Activated B cell treated with CpG ODN at 0.5 μM for 24 hours (primary cell): ENCODE data around the gene ADARB2. TPM values are rescaled to one million over a fixed set of nuclear protein-coding genes. Genes with fewer than 3 reads are reported as not detected.
A peak's percentile ranks its signal among the peaks of the same experiment; 100 is the strongest.

Source experiments
- ATAC-seq: fragments of 200-7000 bp; cut with Tn5 transposase; one replicate; pipeline ENCODE4 v1.10.0; 2021; ENCODE audit warnings: low read depth, mild to moderate bottlenecking, moderate library complexity
- CTCF ChIA-PET: fragments of 350-600 bp; sonication (Branson Sonifier 250); formaldehyde crosslinking; loops from one replicate; lab custom pipeline; 2021; ENCODE audit warnings: antibody characterized with exemption; lab: Charles Lee
- POLR2A ChIA-PET: fragments of 350-600 bp; sonication (Branson Sonifier 250); formaldehyde crosslinking; loops from one replicate; lab custom pipeline; 2021; ENCODE audit warnings: antibody characterized with exemption; lab: Charles Lee
- DNase-seq: peaks from one replicate; pipeline ENCODE4 v3.0.0; 2022
- H3K27ac Mint-ChIP-seq: one replicate; pipeline ENCODE4 v1.8.0; 2020; ENCODE audit warnings: mixed read lengths
- H3K27me3 Mint-ChIP-seq: one replicate; pipeline ENCODE4 v1.8.0; 2021; ENCODE audit warnings: mixed read lengths
- H3K36me3 Mint-ChIP-seq: one replicate; pipeline ENCODE4 v1.8.0; 2021; ENCODE audit warnings: low read depth, mixed read lengths
- H3K4me1 Mint-ChIP-seq: one replicate; pipeline ENCODE4 v1.8.0; 2021; ENCODE audit warnings: mixed read lengths
- H3K4me3 Mint-ChIP-seq: one replicate; pipeline ENCODE4 v1.8.0; 2020; ENCODE audit warnings: mild to moderate bottlenecking, mixed read lengths
- H3K9me3 Mint-ChIP-seq: one replicate; pipeline ENCODE4 v1.8.0; 2020; ENCODE audit warnings: mixed read lengths
- intact Hi-C: fragments of 100-400 bp; cut with micrococcal nuclease; formaldehyde crosslinking; loops from one replicate; pipeline ENCODE4 v1.15.1; 2024
- total RNA-seq: library from RNA; stranded (reverse); gene quantifications from 2 replicates; pipeline ENCODE4 v1.2.3, GENCODE V29; 2022
- TF ChIP-seq, protein P1 (sequence below): fragments of 200-600 bp; IDR thresholded peaks from one replicate; pipeline ENCODE4 v1.8.0; 2022; ENCODE audit warnings: antibody characterized with exemption, mild to moderate bottlenecking

Gene ADARB2
- total RNA-seq, 1 donor from 2014 or later = 0.11 TPM

DNA sequence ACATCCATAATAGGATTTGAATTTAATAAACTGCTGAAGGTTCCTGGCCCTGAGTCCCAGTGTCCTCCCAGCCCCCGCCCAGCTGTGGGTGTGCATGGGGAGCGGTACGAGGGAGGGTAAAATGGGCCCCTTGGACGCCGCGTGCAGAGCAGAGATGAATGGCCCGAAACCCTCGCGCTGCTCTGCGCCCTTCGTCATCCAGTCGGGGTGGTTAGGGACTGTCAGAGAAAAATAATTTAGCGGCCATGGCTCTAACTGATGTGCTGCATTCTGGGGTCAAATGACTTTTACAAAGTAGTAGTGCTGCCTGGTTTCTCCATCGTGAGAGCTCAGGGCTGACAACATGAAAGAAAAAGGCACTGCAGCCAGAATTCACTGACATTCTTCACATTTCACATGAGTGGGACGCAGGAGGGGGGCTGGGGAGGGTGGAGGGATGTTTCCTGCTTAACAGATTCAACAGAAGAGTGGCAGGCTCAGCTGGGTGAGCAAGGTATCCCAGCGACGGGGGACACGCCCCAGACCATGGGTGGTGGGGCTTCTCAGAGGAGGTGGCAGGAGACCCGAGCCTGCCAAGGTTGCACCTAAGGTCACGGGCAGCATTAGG lies 376.7 kb downstream of the ADARB2 start:
- intact Hi-C loops = no loop called here
- ChIA-PET CTCF (interaction anchor here (1.2 kb wide), 1 partner anchor 8 kb away, joined by 5 read pairs; no protein-coding TSS in a partner anchor), POLR2A (no interaction called here)
- TF ChIP-seq, protein P1, sequence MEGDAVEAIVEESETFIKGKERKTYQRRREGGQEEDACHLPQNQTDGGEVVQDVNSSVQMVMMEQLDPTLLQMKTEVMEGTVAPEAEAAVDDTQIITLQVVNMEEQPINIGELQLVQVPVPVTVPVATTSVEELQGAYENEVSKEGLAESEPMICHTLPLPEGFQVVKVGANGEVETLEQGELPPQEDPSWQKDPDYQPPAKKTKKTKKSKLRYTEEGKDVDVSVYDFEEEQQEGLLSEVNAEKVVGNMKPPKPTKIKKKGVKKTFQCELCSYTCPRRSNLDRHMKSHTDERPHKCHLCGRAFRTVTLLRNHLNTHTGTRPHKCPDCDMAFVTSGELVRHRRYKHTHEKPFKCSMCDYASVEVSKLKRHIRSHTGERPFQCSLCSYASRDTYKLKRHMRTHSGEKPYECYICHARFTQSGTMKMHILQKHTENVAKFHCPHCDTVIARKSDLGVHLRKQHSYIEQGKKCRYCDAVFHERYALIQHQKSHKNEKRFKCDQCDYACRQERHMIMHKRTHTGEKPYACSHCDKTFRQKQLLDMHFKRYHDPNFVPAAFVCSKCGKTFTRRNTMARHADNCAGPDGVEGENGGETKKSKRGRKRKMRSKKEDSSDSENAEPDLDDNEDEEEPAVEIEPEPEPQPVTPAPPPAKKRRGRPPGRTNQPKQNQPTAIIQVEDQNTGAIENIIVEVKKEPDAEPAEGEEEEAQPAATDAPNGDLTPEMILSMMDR = no peak
- Mint-ChIP-seq H3K9me3 (no peaks in the 10 kb centered on the region), H3K27me3 (peaks cover 15% of the 10 kb centered on the region), H3K4me1 (peaks cover 24% of the 10 kb centered on the region), H3K27ac (no peak overlapping the region), H3K4me3 (no peak overlapping the region), H3K36me3 (no peaks in the 10 kb centered on the region)
- DNase-seq (no peak), ATAC-seq (no peak)

GRCh38 chr10:1360011-1360557 lies 377.2 kb downstream of the ADARB2 start:
- TF ChIP-seq, protein P1 = no peak
- ChIA-PET POLR2A (interaction anchor here (1.0 kb wide), 1 partner anchor 129 kb away, joined by 3 read pairs; no protein-coding TSS in a partner anchor), CTCF (interaction anchor here (1.2 kb wide), 1 partner anchor 9 kb away, joined by 5 read pairs; no protein-coding TSS in a partner anchor)
- Mint-ChIP-seq H3K9me3 (no peaks in the 10 kb centered on the region), H3K27ac (no peak overlapping the region), H3K4me3 (no peak overlapping the region), H3K27me3 (peaks cover 14% of the 10 kb centered on the region), H3K36me3 (no peaks in the 10 kb centered on the region), H3K4me1 (peaks cover 24% of the 10 kb centered on the region)
- no peak for ATAC-seq
- intact Hi-C loops = no loop called here
- DNase-seq = no peak

DNA sequence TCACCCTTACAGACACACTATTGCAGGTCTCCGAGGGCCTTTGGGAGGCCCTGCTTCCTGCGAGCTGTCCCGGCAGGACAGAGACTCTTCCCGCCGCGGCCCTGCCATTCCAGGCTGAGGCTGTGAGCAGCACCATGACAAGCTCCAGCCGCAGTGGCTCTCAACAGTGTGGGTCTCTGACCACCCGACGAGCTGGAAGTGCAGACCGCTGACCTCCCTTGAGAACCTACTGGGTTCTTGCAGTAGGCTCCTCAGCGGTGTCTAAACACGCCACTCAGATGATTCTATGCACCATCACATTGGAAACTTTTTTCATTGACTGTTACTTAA lies 377.7 kb downstream of the ADARB2 start:
- no peaks in the 10 kb centered on the region for H3K36me3 Mint-ChIP-seq
- no peaks in the 10 kb centered on the region for H3K9me3 Mint-ChIP-seq
- DNase-seq = no peak
- TF ChIP-seq, protein P1 = no peak
- ChIA-PET CTCF (interaction anchor here (1.2 kb wide), 1 partner anchor 9 kb away, joined by 5 read pairs; no protein-coding TSS in a partner anchor), POLR2A (interaction anchor here (1.0 kb wide), 1 partner anchor 130 kb away, joined by 3 read pairs; no protein-coding TSS in a partner anchor)
- H3K27ac Mint-ChIP-seq = no peak overlapping the region
- no peak overlapping the region for H3K4me3 Mint-ChIP-seq
- intact Hi-C loops = no loop called here
- H3K4me1 Mint-ChIP-seq = peaks cover 24% of the 10 kb centered on the region
- H3K27me3 Mint-ChIP-seq = peaks cover 16% of the 10 kb centered on the region
- no peak for ATAC-seq

- TF ChIP-seq, protein P1 = no peak
- Mint-ChIP-seq H3K27me3 (peaks cover 16% of the 10 kb centered on the region), H3K9me3 (no peaks in the 10 kb centered on the region), H3K4me3 (peak overlapping the region; percentile 51), H3K27ac (peak overlapping the region; percentile 25), H3K4me1 (peaks cover 24% of the 10 kb centered on the region), H3K36me3 (no peaks in the 10 kb centered on the region)
- ChIA-PET CTCF (interaction anchor here (1.2 kb wide), 1 partner anchor 10 kb away, joined by 5 read pairs; no protein-coding TSS in a partner anchor), POLR2A (interaction anchor here (1.0 kb wide), 1 partner anchor 130 kb away, joined by 3 read pairs; no protein-coding TSS in a partner anchor)
- ATAC-seq = peak; percentile 87
- intact Hi-C loops = no loop called here
- no peak for DNase-seq
Observed at GRCh38 chr10:1358860-1359625, 378.3 kb downstream of the ADARB2 start.

DNA sequence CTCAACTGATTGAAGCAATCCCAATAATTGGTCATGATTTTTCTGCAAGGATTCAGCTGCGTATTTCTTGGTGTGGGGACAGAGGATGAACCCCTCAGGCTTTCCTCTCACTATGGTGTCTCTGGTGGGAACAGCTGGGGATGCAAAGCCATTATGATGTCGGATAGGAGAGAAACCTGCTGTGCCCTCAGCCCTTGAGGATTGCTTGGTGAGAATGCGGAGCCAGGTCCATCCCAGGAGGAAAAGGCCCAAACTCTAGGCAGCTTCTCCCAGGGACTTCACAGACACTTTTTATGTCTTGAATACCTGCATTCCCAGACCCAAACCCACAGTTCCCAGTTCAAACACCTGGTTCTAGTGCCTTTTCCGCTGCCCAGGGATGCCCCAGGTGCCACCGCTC lies 379.2 kb downstream of the ADARB2 start:
- H3K4me1 Mint-ChIP-seq = peaks cover 24% of the 10 kb centered on the region
- no peak overlapping the region for H3K27ac Mint-ChIP-seq
- no peaks in the 10 kb centered on the region for H3K9me3 Mint-ChIP-seq
- no peak overlapping the region for H3K4me3 Mint-ChIP-seq
- POLR2A ChIA-PET = no interaction called here
- ATAC-seq = no peak
- TF ChIP-seq, protein P1 = no peak
- peaks cover 16% of the 10 kb centered on the region for H3K27me3 Mint-ChIP-seq
- intact Hi-C loops = no loop called here
- CTCF ChIA-PET = no interaction called here
- no peaks in the 10 kb centered on the region for H3K36me3 Mint-ChIP-seq
- DNase-seq = no peak
